ENCODE data around the gene NDFIP1. TPM values are rescaled to one million over a fixed set of nuclear protein-coding genes. Genes with fewer than 3 reads are reported as not detected.

The NDFIP1 gene
- total and polyA plus RNA-seq, 2 experiments from 2014 or later = 55.2 to 75.3 TPM

GRCh38 chr5:142115937-142116614 lies 7.5 kb downstream of the NDFIP1 start:
- Histone ChIP-seq H3K27me3 (replicated peaks; ENCODE audit: insufficient read depth) (no peaks in the 10 kb centered on the region), H3K36me3 (ENCODE audit: low read depth) (peaks cover 3% of the 10 kb centered on the region; the same call in 1 of the 2 replicates), H3K9me2 (ENCODE audit: insufficient read depth) (no peaks in the 10 kb centered on the region), H4K20me1 (ENCODE audit: insufficient read depth) (peaks cover 41% of the 10 kb centered on the region), H3K4me2 (ENCODE audit: unreplicated experiment) (peak overlapping the region; percentile 7), H3K9me3 (ENCODE audit: low read depth) (no peaks in the 10 kb centered on the region), H2AFZ (no peak overlapping the region), H3K4me1 (ENCODE audit: insufficient read depth) (peaks cover 34% of the 10 kb centered on the region), H3F3A (ENCODE audit: insufficient read depth) (peaks cover 10% of the 10 kb centered on the region; the same call in 1 of the 2 replicates), H3K27ac (no peak overlapping the region), H3K9ac (no peak overlapping the region), H3K4me3 (no peak overlapping the region), H3K79me2 (ENCODE audit: insufficient read depth) (peaks cover 100% of the 10 kb centered on the region)
- DNase-seq = peak; percentile 69
- WGBS, 2 experiments (ENCODE audit: low coverage in 1 of 2, low lambda C conversion rate in 2 of 2, missing lambda C conversion rate in 2 of 2) = 92 to 100% methylated on average over 4 of the region's 4 CpGs
- in situ Hi-C loops (cut with MboI) = no loop called here
- no peak for TF ChIP-seq EZH2 (IDR thresholded peaks at IDR 0.05; ENCODE audit: insufficient read depth, poor library complexity, severe bottlenecking)
- no peak for TF ChIP-seq EZH2phosphoT487 (IDR thresholded peaks at IDR 0.05; ENCODE audit: insufficient read depth, low read depth)

- Histone ChIP-seq H3K9me3 (ENCODE audit: low read depth) (no peaks in the 10 kb centered on the region), H3K4me2 (ENCODE audit: unreplicated experiment) (no peak overlapping the region), H3K9me2 (ENCODE audit: insufficient read depth) (no peaks in the 10 kb centered on the region), H3K27ac (no peak overlapping the region), H2AFZ (no peak overlapping the region), H3K4me3 (no peak overlapping the region), H3F3A (ENCODE audit: insufficient read depth) (peaks cover 15% of the 10 kb centered on the region; the same call in 1 of the 2 replicates), H3K9ac (no peak overlapping the region), H3K36me3 (ENCODE audit: low read depth) (peaks cover 14% of the 10 kb centered on the region), H3K4me1 (ENCODE audit: insufficient read depth) (peaks cover 29% of the 10 kb centered on the region), H3K27me3 (replicated peaks; ENCODE audit: insufficient read depth) (no peaks in the 10 kb centered on the region), H4K20me1 (ENCODE audit: insufficient read depth) (peaks cover 50% of the 10 kb centered on the region), H3K79me2 (ENCODE audit: insufficient read depth) (peaks cover 100% of the 10 kb centered on the region)
- no peak for DNase-seq
- in situ Hi-C loops (cut with MboI) = no loop called here
- whole genome bisulfite sequencing, 2 experiments (ENCODE audit: low coverage in 1 of 2, low lambda C conversion rate in 2 of 2, missing lambda C conversion rate in 2 of 2) = 47 to 53% methylated on average over 5 of the region's 5 CpGs
- TF ChIP-seq EZH2 (IDR thresholded peaks at IDR 0.05; ENCODE audit: insufficient read depth, poor library complexity, severe bottlenecking) (no peak), EZH2phosphoT487 (IDR thresholded peaks at IDR 0.05; ENCODE audit: insufficient read depth, low read depth) (no peak)
Measured at GRCh38 chr5:142117579-142118151, 9.1 kb downstream of the NDFIP1 start.

- no peaks in the 10 kb centered on the region for H3K9me2 ChIP-seq (ENCODE audit: insufficient read depth)
- no peak for DNase-seq
- H3K27me3 ChIP-seq (replicated peaks; ENCODE audit: insufficient read depth) = no peaks in the 10 kb centered on the region
- H3K9me3 ChIP-seq (ENCODE audit: low read depth) = no peaks in the 10 kb centered on the region
- no peak overlapping the region for H2AFZ ChIP-seq
- H3K27ac ChIP-seq = no peak overlapping the region
- H3K4me3 ChIP-seq = no peak overlapping the region
- in situ Hi-C loops (cut with MboI) = no loop called here
- H3K4me2 ChIP-seq (ENCODE audit: unreplicated experiment) = no peak overlapping the region
- 43 to 48% methylated on average over 3 of the region's 3 CpGs for WGBS, 2 experiments (ENCODE audit: low coverage in 1 of 2, low lambda C conversion rate in 2 of 2, missing lambda C conversion rate in 2 of 2)
- H4K20me1 ChIP-seq (ENCODE audit: insufficient read depth) = peaks cover 52% of the 10 kb centered on the region
- peaks cover 100% of the 10 kb centered on the region for H3K79me2 ChIP-seq (ENCODE audit: insufficient read depth)
- no peak overlapping the region for H3K9ac ChIP-seq
- H3K4me1 ChIP-seq (ENCODE audit: insufficient read depth) = peaks cover 29% of the 10 kb centered on the region
- H3F3A ChIP-seq (ENCODE audit: insufficient read depth) = peaks cover 15% of the 10 kb centered on the region; the same call in 1 of the 2 replicates
- H3K36me3 ChIP-seq (ENCODE audit: low read depth) = peaks cover 14% of the 10 kb centered on the region
- TF ChIP-seq EZH2phosphoT487 (IDR thresholded peaks at IDR 0.05; ENCODE audit: insufficient read depth, low read depth) = no peak
- no peak for TF ChIP-seq EZH2 (IDR thresholded peaks at IDR 0.05; ENCODE audit: insufficient read depth, poor library complexity, severe bottlenecking)
Measured at GRCh38 chr5:142118155-142118686, 9.6 kb downstream of the NDFIP1 start.

GRCh38 chr5:142119051-142119625 lies 10.6 kb downstream of the NDFIP1 start:
- Histone ChIP-seq H3K4me3 (no peak overlapping the region), H3K4me2 (ENCODE audit: unreplicated experiment) (no peak overlapping the region), H3K36me3 (ENCODE audit: low read depth) (peaks cover 14% of the 10 kb centered on the region), H2AFZ (no peak overlapping the region), H3K9ac (no peak overlapping the region), H3F3A (ENCODE audit: insufficient read depth) (peaks cover 15% of the 10 kb centered on the region; the same call in 1 of the 2 replicates), H3K27ac (no peak overlapping the region), H3K9me3 (ENCODE audit: low read depth) (no peaks in the 10 kb centered on the region), H3K9me2 (ENCODE audit: insufficient read depth) (no peaks in the 10 kb centered on the region), H3K79me2 (ENCODE audit: insufficient read depth) (peaks cover 100% of the 10 kb centered on the region), H4K20me1 (ENCODE audit: insufficient read depth) (peaks cover 52% of the 10 kb centered on the region), H3K27me3 (replicated peaks; ENCODE audit: insufficient read depth) (no peaks in the 10 kb centered on the region), H3K4me1 (ENCODE audit: insufficient read depth) (peaks cover 29% of the 10 kb centered on the region)
- in situ Hi-C loops (cut with MboI) = no loop called here
- TF ChIP-seq EZH2phosphoT487 (IDR thresholded peaks at IDR 0.05; ENCODE audit: insufficient read depth, low read depth) (no peak), EZH2 (IDR thresholded peaks at IDR 0.05; ENCODE audit: insufficient read depth, poor library complexity, severe bottlenecking) (no peak)
- no peak for DNase-seq
